ENCODE results near the gene UBE2D2.

GRCh38 chr5:139676406-139676805, 115.3 kb downstream of the UBE2D2 start:
- TF ChIP-seq EZH2phosphoT487 (IDR thresholded peaks at IDR 0.05; ENCODE audit: unreplicated experiment) (no peak), JUNB (IDR thresholded peaks at IDR 0.05; ENCODE audit: unreplicated experiment) (no peak)
- TF ChIP-seq, protein P1, sequence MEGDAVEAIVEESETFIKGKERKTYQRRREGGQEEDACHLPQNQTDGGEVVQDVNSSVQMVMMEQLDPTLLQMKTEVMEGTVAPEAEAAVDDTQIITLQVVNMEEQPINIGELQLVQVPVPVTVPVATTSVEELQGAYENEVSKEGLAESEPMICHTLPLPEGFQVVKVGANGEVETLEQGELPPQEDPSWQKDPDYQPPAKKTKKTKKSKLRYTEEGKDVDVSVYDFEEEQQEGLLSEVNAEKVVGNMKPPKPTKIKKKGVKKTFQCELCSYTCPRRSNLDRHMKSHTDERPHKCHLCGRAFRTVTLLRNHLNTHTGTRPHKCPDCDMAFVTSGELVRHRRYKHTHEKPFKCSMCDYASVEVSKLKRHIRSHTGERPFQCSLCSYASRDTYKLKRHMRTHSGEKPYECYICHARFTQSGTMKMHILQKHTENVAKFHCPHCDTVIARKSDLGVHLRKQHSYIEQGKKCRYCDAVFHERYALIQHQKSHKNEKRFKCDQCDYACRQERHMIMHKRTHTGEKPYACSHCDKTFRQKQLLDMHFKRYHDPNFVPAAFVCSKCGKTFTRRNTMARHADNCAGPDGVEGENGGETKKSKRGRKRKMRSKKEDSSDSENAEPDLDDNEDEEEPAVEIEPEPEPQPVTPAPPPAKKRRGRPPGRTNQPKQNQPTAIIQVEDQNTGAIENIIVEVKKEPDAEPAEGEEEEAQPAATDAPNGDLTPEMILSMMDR (conservative IDR thresholded peaks at IDR 0.05; ENCODE audit: low read depth in 2 of 2), result no peak
